K562 (cell line): ENCODE data around the gene SPTLC2. TPM values are rescaled to one million over a fixed set of nuclear protein-coding genes. Genes with fewer than 3 reads are reported as not detected.
A peak's percentile ranks its signal among the peaks of the same experiment; 100 is the strongest.

Experiments
- HLTF ChIP-seq: fragments of 450-650 bp; IDR thresholded peaks from 2 replicates; pipeline ENCODE4 v1.6.1; 2016
- MEIS2 ChIP-seq: fragments of 450-650 bp; IDR thresholded peaks from 2 replicates; pipeline ENCODE4 v1.6.1; 2014; ENCODE audit warnings: mild to moderate bottlenecking; ENCODE audit not compliant: partially characterized antibody
- MGA ChIP-seq: fragments of 450-650 bp; IDR thresholded peaks from 2 replicates; pipeline ENCODE4 v1.6.1; 2016; ENCODE audit warnings: mild to moderate bottlenecking, moderate library complexity
- NUFIP1 ChIP-seq: fragments of 450-650 bp; IDR thresholded peaks from 2 replicates; pipeline ENCODE4 v1.6.1; 2018; ENCODE audit not compliant: partially characterized antibody
- PREB ChIP-seq: sonication (generic); formaldehyde crosslinking; IDR thresholded peaks from 2 replicates; pipeline ENCODE4 v1.8.1; 2023; ENCODE audit warnings: mild to moderate bottlenecking, missing genetic modification reagents
- ZNF184 ChIP-seq: sonication (generic); formaldehyde crosslinking; IDR thresholded peaks from 2 replicates; pipeline ENCODE4 v1.5.0; 2020; ENCODE audit warnings: missing genetic modification reagents
- polyA plus RNA-seq, 8 experiments: library from polyadenylated mRNA; depleted of rRNA in 4 of 8; stranded (reverse) in 5 of 8; unstranded in 3 of 8; fragments of >200 nt; fragmentation: Nextera tagmentation in 2 of 8; fragmentation: Illumina TruSeq in 1 of 8; extraction: Ambion mirVana in 2 of 8; extraction: Trizol in 1 of 8; gene quantifications; 2 replicates each; pipeline versions ENCODE4 v1.2.1 to v1.2.3, GENCODE V29; 2011 to 2014; ENCODE audit warnings: inconsistent platforms in 1 of 8, missing spikeins in 1 of 8
- total RNA-seq, 7 experiments: library from RNA; depleted of rRNA in 6 of 7; stranded (reverse); fragments of >200 nt in 6 of 7; fragmentation: Illumina TruSeq in 2 of 7; extraction: Trizol in 2 of 7; gene quantifications; 2 replicates each; pipeline versions ENCODE4 v1.2.1 to v1.2.3, GENCODE V29; 2011 to 2021; ENCODE audit warnings: low replicate concordance in 1 of 7
- TF ChIP-seq, protein P1 (sequence below): fragments of 150-350 bp; IDR thresholded peaks from 2 replicates; pipeline ENCODE4 v1.6.1; 2014; ENCODE audit warnings: low read depth, mild to moderate bottlenecking, low read length, borderline replicate concordance
- TF ChIP-seq, protein P2 (sequence below): fragments of 250-450 bp; sonication (Bioruptor Pico); IDR thresholded peaks from 2 replicates; pipeline ENCODE4 v1.4.0; 2020; ENCODE audit warnings: mild to moderate bottlenecking, moderate library complexity, borderline replicate concordance

The SPTLC2 gene
- total and polyA plus RNA-seq, 9 of the 15 experiments (the other 6 are each of a cell fraction or from before 2014, with no cell fraction given) = 4.5 to 30.4 (median 14.0) TPM

GRCh38 chr14:77603654-77604255, 12.7 kb downstream of the SPTLC2 start (continued):
- TF ChIP-seq, protein P1, sequence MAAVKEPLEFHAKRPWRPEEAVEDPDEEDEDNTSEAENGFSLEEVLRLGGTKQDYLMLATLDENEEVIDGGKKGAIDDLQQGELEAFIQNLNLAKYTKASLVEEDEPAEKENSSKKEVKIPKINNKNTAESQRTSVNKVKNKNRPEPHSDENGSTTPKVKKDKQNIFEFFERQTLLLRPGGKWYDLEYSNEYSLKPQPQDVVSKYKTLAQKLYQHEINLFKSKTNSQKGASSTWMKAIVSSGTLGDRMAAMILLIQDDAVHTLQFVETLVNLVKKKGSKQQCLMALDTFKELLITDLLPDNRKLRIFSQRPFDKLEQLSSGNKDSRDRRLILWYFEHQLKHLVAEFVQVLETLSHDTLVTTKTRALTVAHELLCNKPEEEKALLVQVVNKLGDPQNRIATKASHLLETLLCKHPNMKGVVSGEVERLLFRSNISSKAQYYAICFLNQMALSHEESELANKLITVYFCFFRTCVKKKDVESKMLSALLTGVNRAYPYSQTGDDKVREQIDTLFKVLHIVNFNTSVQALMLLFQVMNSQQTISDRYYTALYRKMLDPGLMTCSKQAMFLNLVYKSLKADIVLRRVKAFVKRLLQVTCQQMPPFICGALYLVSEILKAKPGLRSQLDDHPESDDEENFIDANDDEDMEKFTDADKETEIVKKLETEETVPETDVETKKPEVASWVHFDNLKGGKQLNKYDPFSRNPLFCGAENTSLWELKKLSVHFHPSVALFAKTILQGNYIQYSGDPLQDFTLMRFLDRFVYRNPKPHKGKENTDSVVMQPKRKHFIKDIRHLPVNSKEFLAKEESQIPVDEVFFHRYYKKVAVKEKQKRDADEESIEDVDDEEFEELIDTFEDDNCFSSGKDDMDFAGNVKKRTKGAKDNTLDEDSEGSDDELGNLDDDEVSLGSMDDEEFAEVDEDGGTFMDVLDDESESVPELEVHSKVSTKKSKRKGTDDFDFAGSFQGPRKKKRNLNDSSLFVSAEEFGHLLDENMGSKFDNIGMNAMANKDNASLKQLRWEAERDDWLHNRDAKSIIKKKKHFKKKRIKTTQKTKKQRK = no peak
- peak; percentile 9 for TF ChIP-seq MEIS2
- TF ChIP-seq NUFIP1 = no peak
- TF ChIP-seq HLTF = no peak
- TF ChIP-seq, protein P2, sequence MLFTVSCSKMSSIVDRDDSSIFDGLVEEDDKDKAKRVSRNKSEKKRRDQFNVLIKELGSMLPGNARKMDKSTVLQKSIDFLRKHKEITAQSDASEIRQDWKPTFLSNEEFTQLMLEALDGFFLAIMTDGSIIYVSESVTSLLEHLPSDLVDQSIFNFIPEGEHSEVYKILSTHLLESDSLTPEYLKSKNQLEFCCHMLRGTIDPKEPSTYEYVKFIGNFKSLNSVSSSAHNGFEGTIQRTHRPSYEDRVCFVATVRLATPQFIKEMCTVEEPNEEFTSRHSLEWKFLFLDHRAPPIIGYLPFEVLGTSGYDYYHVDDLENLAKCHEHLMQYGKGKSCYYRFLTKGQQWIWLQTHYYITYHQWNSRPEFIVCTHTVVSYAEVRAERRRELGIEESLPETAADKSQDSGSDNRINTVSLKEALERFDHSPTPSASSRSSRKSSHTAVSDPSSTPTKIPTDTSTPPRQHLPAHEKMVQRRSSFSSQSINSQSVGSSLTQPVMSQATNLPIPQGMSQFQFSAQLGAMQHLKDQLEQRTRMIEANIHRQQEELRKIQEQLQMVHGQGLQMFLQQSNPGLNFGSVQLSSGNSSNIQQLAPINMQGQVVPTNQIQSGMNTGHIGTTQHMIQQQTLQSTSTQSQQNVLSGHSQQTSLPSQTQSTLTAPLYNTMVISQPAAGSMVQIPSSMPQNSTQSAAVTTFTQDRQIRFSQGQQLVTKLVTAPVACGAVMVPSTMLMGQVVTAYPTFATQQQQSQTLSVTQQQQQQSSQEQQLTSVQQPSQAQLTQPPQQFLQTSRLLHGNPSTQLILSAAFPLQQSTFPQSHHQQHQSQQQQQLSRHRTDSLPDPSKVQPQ (CRISPR knock-in tag) = no peak
- TF ChIP-seq ZNF184 (CRISPR knock-in tag) = no peak
- peak; percentile 56 for TF ChIP-seq MGA
- TF ChIP-seq PREB = no peak
